HepG2 (cell line): ENCODE measurements around the gene ADSS2. TPM values are rescaled to one million over a fixed set of nuclear protein-coding genes. Genes with fewer than 3 reads are reported as not detected.
A peak's percentile ranks its signal among the peaks of the same experiment; 100 is the strongest.

Source experiments
- BCL6 ChIP-seq: IDR thresholded peaks from 2 replicates; pipeline ENCODE4 v1.6.1; 2016; ENCODE audit warnings: missing genetic modification reagents, missing compliant biosample characterization
- CBX2 ChIP-seq, 2 experiments: fragments of 200-600 bp in 1 of 2; sonication (generic); formaldehyde crosslinking in 1 of 2; IDR thresholded peaks; 2 replicates each; pipeline versions ENCODE4 v1.7.0 to v1.8.1; 2018 to 2022; ENCODE audit warnings: low read depth in 2 of 2, low read length in 1 of 2, mild to moderate bottlenecking in 1 of 2, missing genetic modification reagents in 1 of 2
- HMG20A ChIP-seq: IDR thresholded peaks from 2 replicates; pipeline ENCODE4 v1.6.1; 2016; ENCODE audit warnings: borderline replicate concordance
- HMGXB4 ChIP-seq, 2 experiments: sonication (generic) in 1 of 2; formaldehyde crosslinking in 1 of 2; IDR thresholded peaks; 2 replicates each; pipeline versions ENCODE4 v1.4.0 to v1.6.1; 2018 to 2020; ENCODE audit warnings: missing genetic modification reagents in 2 of 2, borderline replicate concordance in 1 of 2, low read depth in 1 of 2, mild to moderate bottlenecking in 1 of 2, missing biosample characterization in 1 of 2
- KLF12 ChIP-seq: sonication (generic); formaldehyde crosslinking; IDR thresholded peaks from 2 replicates; pipeline ENCODE4 v1.4.0; 2020; ENCODE audit warnings: missing genetic modification reagents, borderline replicate concordance
- KMT2A ChIP-seq: sonication (generic); formaldehyde crosslinking; IDR thresholded peaks from 2 replicates; pipeline ENCODE4 v1.4.0; 2020; ENCODE audit warnings: missing genetic modification reagents
- MIER3 ChIP-seq: IDR thresholded peaks from 2 replicates; pipeline ENCODE4 v1.6.1; 2016; ENCODE audit warnings: missing compliant biosample characterization, borderline replicate concordance
- PRDM15 ChIP-seq: sonication (generic); formaldehyde crosslinking; IDR thresholded peaks from 2 replicates; pipeline ENCODE4 v1.4.0; 2020; ENCODE audit warnings: missing genetic modification reagents
- RBM22 ChIP-seq: fragments of 200-400 bp; formaldehyde crosslinking; optimal IDR thresholded peaks from 2 replicates; pipeline ENCODE3; 2017; ENCODE audit warnings: mild to moderate bottlenecking, low read length, moderate library complexity
- SP5 ChIP-seq: IDR thresholded peaks from 2 replicates; pipeline ENCODE4 v1.6.1; 2016; ENCODE audit warnings: low read depth, borderline replicate concordance
- SRF ChIP-seq: IDR thresholded peaks from 2 replicates; pipeline ENCODE4 v1.6.1; 2011; ENCODE audit warnings: mild to moderate bottlenecking, low read depth, low read length, moderate library complexity
- TBL1XR1 ChIP-seq: fragments of 150-350 bp; IDR thresholded peaks from 2 replicates; pipeline ENCODE4 v1.6.1; 2014; ENCODE audit warnings: borderline replicate concordance, low read length; ENCODE audit not compliant: partially characterized antibody
- THYN1 ChIP-seq: sonication (generic); formaldehyde crosslinking; IDR thresholded peaks from 2 replicates; pipeline ENCODE4 v1.8.1; 2023; ENCODE audit warnings: low read depth, mild to moderate bottlenecking, moderate library complexity, missing genetic modification reagents, borderline replicate concordance
- XBP1 ChIP-seq: sonication (generic); formaldehyde crosslinking; IDR thresholded peaks from 2 replicates; pipeline ENCODE4 v1.5.0; 2020; ENCODE audit warnings: missing genetic modification reagents
- ZNF33A ChIP-seq: sonication (generic); formaldehyde crosslinking; IDR thresholded peaks from 2 replicates; pipeline ENCODE4 v1.5.1; 2020; ENCODE audit warnings: missing genetic modification reagents, mild to moderate bottlenecking, moderate library complexity, borderline replicate concordance
- ZNF562 ChIP-seq: sonication (generic); formaldehyde crosslinking; IDR thresholded peaks from 2 replicates; pipeline ENCODE4 v1.8.0; 2022; ENCODE audit warnings: missing genetic modification reagents, borderline replicate concordance
- ZNF652 ChIP-seq: IDR thresholded peaks from 2 replicates; pipeline ENCODE4 v1.6.1; 2016; ENCODE audit warnings: low read depth, borderline replicate concordance
- ZNF878 ChIP-seq: sonication (generic); formaldehyde crosslinking; IDR thresholded peaks from 2 replicates; pipeline ENCODE4 v1.8.1; 2023; ENCODE audit warnings: mild to moderate bottlenecking, missing genetic modification reagents, moderate library complexity
- ZSCAN25 ChIP-seq: sonication (generic); formaldehyde crosslinking; IDR thresholded peaks from 2 replicates; pipeline ENCODE4 v1.8.0; 2022; ENCODE audit warnings: mild to moderate bottlenecking, missing genetic modification reagents
- ZSCAN9 ChIP-seq: IDR thresholded peaks from 2 replicates; pipeline ENCODE4 v1.6.1; 2016; ENCODE audit warnings: borderline replicate concordance
- polyA plus RNA-seq, 8 experiments: library from polyadenylated mRNA; depleted of rRNA in 3 of 8; stranded (reverse) in 7 of 8; unstranded in 1 of 8; fragments of >200 nt; fragmentation: Illumina TruSeq in 4 of 8; extraction: Trizol in 4 of 8; gene quantifications; 2 replicates each; pipeline versions ENCODE4 v1.2.1 to v1.2.3, GENCODE V29; 2011 to 2016; ENCODE audit warnings: low read depth in 4 of 8, missing spikeins in 1 of 8, mixed read lengths in 1 of 8; ENCODE audit not compliant: insufficient read depth in 1 of 8
- total RNA-seq, 5 experiments: library from RNA; depleted of rRNA; stranded (reverse); fragments of >200 nt; fragmentation: Illumina TruSeq; extraction: Trizol; gene quantifications; 2 replicates each; pipeline ENCODE4 v1.2.3, GENCODE V29; 2016; ENCODE audit warnings: low read depth in 1 of 5
- TF ChIP-seq, protein P1 (sequence below): IDR thresholded peaks from 2 replicates; pipeline ENCODE4 v1.6.1; 2016

Gene ADSS2
- total and polyA plus RNA-seq, 2 of the 13 experiments (the other 11 are each of a cell fraction or from before 2014, with no cell fraction given): 15.1 to 43.4 TPM

DNA sequence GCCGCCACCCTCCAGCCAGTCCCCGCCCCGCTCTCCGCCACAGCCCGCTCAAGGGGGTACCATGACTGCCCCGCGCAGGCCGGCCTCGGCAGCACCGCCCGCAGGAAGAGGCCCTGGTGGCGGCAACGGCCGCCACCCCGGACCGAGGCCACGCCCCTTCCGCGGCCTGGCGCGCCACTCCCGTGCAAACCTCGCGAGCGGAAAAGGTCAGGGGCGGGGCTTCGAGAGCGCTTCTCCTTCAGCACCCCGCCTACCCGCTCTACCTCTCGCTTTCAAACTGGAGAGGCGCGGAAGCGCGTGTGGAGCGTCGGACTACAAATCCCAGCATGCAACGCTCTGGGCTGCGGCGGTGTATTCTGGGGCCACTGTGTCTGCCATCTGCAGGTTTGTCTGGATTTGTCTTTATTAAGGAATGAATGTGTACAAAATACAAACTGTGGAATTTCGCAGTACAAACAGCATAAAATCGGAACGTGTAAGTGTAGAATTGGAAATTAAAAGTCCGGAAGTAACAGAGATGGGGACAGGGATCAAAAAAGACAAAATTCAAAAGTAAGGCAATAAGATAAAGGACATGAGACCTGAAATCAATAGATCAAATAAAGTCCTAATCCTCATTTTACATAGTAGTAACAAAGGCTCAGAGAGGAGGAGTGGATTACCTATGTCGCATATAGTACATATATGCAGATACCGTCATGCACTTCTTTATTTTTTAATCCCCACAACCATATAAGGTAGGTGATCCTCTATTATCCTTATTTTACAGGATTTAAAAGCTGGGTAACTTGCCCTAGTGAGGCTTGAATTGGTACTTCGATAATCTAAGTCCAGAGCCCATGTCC lies 464 bp upstream of the ADSS2 start (continued):
- TF ChIP-seq HMGXB4 (CRISPR knock-in tag; IDR thresholded peaks at IDR 0.05; ENCODE audit: borderline replicate concordance in 1 of 2, low read depth in 1 of 2) (peak; percentile 1 to 60; a peak in 2 of 4 replicates), BCL6 (CRISPR knock-in tag) (no peak), PRDM15 (CRISPR knock-in tag) (0 out of 2 replicates have a peak, but pooled peaks have one; percentile 7), ZSCAN9 (CRISPR knock-in tag) (peak; percentile 19; the same call in 1 of the 2 replicates), ZNF652 (CRISPR knock-in tag) (no peak), ZNF878 (CRISPR knock-in tag) (0 out of 2 replicates have a peak, but pooled peaks have one; percentile 60), TBL1XR1 (no peak), ZNF33A (CRISPR knock-in tag) (peak; percentile 57; the same call in 1 of the 2 replicates), KLF12 (CRISPR knock-in tag) (0 out of 2 replicates have a peak, but pooled peaks have one; percentile 35), RBM22 (no peak), HMG20A (no peak), ZSCAN25 (CRISPR knock-in tag) (0 out of 2 replicates have a peak, but pooled peaks have one; percentile 10), SRF (peak; percentile 56; the same call in 1 of the 2 replicates), ZNF562 (CRISPR knock-in tag) (no peak), MIER3 (CRISPR knock-in tag) (0 out of 2 replicates have a peak, but pooled peaks have one; percentile 52), KMT2A (CRISPR knock-in tag) (no peak), CBX2 (IDR thresholded peaks at IDR 0.05; ENCODE audit: low read depth, low read length) (no peak), CBX2 (CRISPR knock-in tag; IDR thresholded peaks at IDR 0.05; ENCODE audit: low read depth) (no peak), THYN1 (CRISPR knock-in tag) (no peak), SP5 (CRISPR knock-in tag) (peak; percentile 35; the same call in 1 of the 2 replicates), XBP1 (CRISPR knock-in tag) (no peak)
- TF ChIP-seq, protein P1, sequence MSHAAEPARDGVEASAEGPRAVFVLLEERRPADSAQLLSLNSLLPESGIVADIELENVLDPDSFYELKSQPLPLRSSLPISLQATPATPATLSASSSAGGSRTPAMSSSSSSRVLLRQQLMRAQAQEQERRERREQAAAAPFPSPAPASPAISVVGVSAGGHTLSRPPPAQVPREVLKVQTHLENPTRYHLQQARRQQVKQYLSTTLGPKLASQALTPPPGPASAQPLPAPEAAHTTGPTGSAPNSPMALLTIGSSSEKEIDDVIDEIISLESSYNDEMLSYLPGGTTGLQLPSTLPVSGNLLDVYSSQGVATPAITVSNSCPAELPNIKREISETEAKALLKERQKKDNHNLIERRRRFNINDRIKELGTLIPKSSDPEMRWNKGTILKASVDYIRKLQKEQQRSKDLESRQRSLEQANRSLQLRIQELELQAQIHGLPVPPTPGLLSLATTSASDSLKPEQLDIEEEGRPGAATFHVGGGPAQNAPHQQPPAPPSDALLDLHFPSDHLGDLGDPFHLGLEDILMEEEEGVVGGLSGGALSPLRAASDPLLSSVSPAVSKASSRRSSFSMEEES (CRISPR knock-in tag): peak; percentile 46
